K562 (cell line): ENCODE results near the gene BASP1. TPM values are rescaled to one million over a fixed set of nuclear protein-coding genes. Genes with fewer than 3 reads are reported as not detected.
"Not testable (repeated sequence)": the region's sequence is repeated elsewhere in the genome, so short reads cannot be mapped to it uniquely, and the experiment has no call there.

Experiments
- ATAC-seq: fragments of 200-7000 bp; cut with Tn5 transposase; 3 replicates; pipeline ENCODE4 v1.9.1; 2020; ENCODE audit warnings: moderate library complexity
- BruUV-seq: library from RNA; stranded (reverse); fragments of 400-500 nt; replicated peaks from 2 replicates; lab custom pipeline; 2021; lab: Mats Ljungman, UMichigan
- CTCF ChIA-PET: fragments of 300-600 bp; formaldehyde crosslinking; extraction: SDS; loops from one replicate; lab custom pipeline; 2021; ENCODE audit warnings: low intra/inter-chr PET ratio; lab: Yijun Ruan, JAX
- POLR2A ChIA-PET: fragments of 300-600, 350-650 bp; sonication (Branson Sonifier 250); formaldehyde crosslinking; extraction: SDS; loops from one replicate; lab custom pipeline; 2021; ENCODE audit warnings: antibody characterized with exemption, inconsistent platforms; lab: Yijun Ruan, JAX
- DNase-seq, 4 experiments: peaks; one replicate each; pipeline versions ENCODE4 v3.0.0 to v3.0.0-alpha.2; 2011 to 2018; ENCODE audit warnings: low spot score in 3 of 4, mixed read lengths in 3 of 4; ENCODE audit errors: extremely low read depth in 1 of 4
- FAIRE-seq: peaks from 2 replicates; lab custom pipeline; 2011; peaks lifted over from hg19 to GRCh38; lab: Jason Lieb, UNC
- H2AFZ ChIP-seq: 2 replicates; pipeline ENCODE4 v1.6.0; 2011; ENCODE audit warnings: low read depth, low read length, control low read depth, inconsistent platforms
- H3K27ac ChIP-seq: fragments of 200-600 bp; 3 replicates; pipeline ENCODE4 v1.8.0; 2011; ENCODE audit warnings: low read depth, mild to moderate bottlenecking, control low read depth, inconsistent platforms, low read length, moderate library complexity, mixed read lengths; ENCODE audit errors: extremely low read depth
- H3K27me3 ChIP-seq, 2 experiments: fragments of 300-600 bp in 1 of 2; 2 replicates in 1 of 2; 3 replicates in 1 of 2; pipeline versions ENCODE4 v1.6.0 to v1.8.0; 2011; ENCODE audit warnings: inconsistent platforms in 2 of 2, low read length in 2 of 2, mild to moderate bottlenecking in 1 of 2, mixed read lengths in 1 of 2, moderate library complexity in 1 of 2; ENCODE audit not compliant: control insufficient read depth in 2 of 2, insufficient read depth in 2 of 2
- H3K36me3 ChIP-seq: fragments of 300-600 bp; 3 replicates; pipeline ENCODE4 v1.8.0; 2011; ENCODE audit warnings: mild to moderate bottlenecking, low read length, inconsistent platforms; ENCODE audit not compliant: control insufficient read depth, insufficient read depth
- H3K4me1 ChIP-seq, 2 experiments: fragments of 200-600 bp in 1 of 2; replicated peaks in 1 of 2; 2 replicates in 1 of 2; 3 replicates in 1 of 2; pipeline versions ENCODE4 v1.5.1 to v1.8.0; 2011; ENCODE audit warnings: inconsistent platforms in 2 of 2, low read length in 2 of 2, mild to moderate bottlenecking in 1 of 2, mixed read lengths in 1 of 2, moderate library complexity in 1 of 2; ENCODE audit not compliant: control insufficient read depth in 2 of 2, insufficient read depth in 2 of 2
- H3K4me2 ChIP-seq: 2 replicates; pipeline ENCODE4 v1.6.1; 2011; ENCODE audit warnings: low read length, control low read depth, inconsistent platforms, mixed read lengths; ENCODE audit not compliant: insufficient read depth
- H3K4me3 ChIP-seq: fragments of 200-600 bp; sonication (generic), shearing (Covaris generic); 2 replicates; pipeline ENCODE4 v1.5.1; 2016; ENCODE audit warnings: control low read depth, inconsistent platforms
- H3K79me2 ChIP-seq: fragments of 200-600 bp; 3 replicates; pipeline ENCODE4 v1.8.0; 2011; ENCODE audit warnings: low read length, inconsistent platforms; ENCODE audit not compliant: control insufficient read depth, insufficient read depth
- H3K9ac ChIP-seq, 2 experiments: 2 replicates each; pipeline versions ENCODE4 v1.6.0 to v1.6.1; 2011; ENCODE audit warnings: low read depth in 2 of 2, low read length in 2 of 2, control low read depth in 1 of 2, inconsistent platforms in 1 of 2, mild to moderate bottlenecking in 1 of 2, mixed read lengths in 1 of 2; ENCODE audit not compliant: insufficient read depth in 1 of 2
- H3K9me1 ChIP-seq: one replicate; pipeline ENCODE4 v1.6.0; 2011; ENCODE audit warnings: inconsistent platforms, mild to moderate bottlenecking, low read length, moderate library complexity; ENCODE audit not compliant: control insufficient read depth, insufficient read depth
- H3K9me3 ChIP-seq: replicated peaks from 2 replicates; pipeline ENCODE4 v1.5.1; 2011; ENCODE audit warnings: low read depth, low read length, inconsistent platforms; ENCODE audit not compliant: control insufficient read depth, insufficient read depth
- H4K20me1 ChIP-seq: replicated peaks from 2 replicates; pipeline ENCODE4 v1.6.1; 2011; ENCODE audit warnings: low read length, inconsistent platforms, mixed read lengths; ENCODE audit not compliant: control insufficient read depth, insufficient read depth
- ARHGAP35 ChIP-seq: fragments of 450-650 bp; IDR thresholded peaks from 2 replicates; pipeline ENCODE4 v1.6.1; 2018; ENCODE audit not compliant: partially characterized antibody
- DPF2 ChIP-seq: fragments of 450-650 bp; IDR thresholded peaks from 2 replicates; pipeline ENCODE4 v1.6.1; 2016
- ERF ChIP-seq: fragments of 450-650 bp; formaldehyde crosslinking; IDR thresholded peaks from 2 replicates; pipeline ENCODE4 v1.4.0; 2020; ENCODE audit warnings: mild to moderate bottlenecking, mixed read lengths
- HCFC1 ChIP-seq: IDR thresholded peaks from 2 replicates; pipeline ENCODE4 v1.6.1; 2012; ENCODE audit warnings: low read depth, low read length, improper control_type of control experiment
- HNRNPUL1 ChIP-seq: fragments of 200-400 bp; formaldehyde crosslinking; IDR thresholded peaks from 2 replicates; pipeline ENCODE4 v1.6.1; 2017; ENCODE audit warnings: low read length
- ILK ChIP-seq: fragments of 450-650 bp; IDR thresholded peaks from 2 replicates; pipeline ENCODE4 v1.6.1; 2016; ENCODE audit warnings: missing genetic modification characterization, low read depth, mild to moderate bottlenecking, missing compliant biosample characterization, moderate library complexity, borderline replicate concordance
- NFRKB ChIP-seq: fragments of 450-650 bp; IDR thresholded peaks from 2 replicates; pipeline ENCODE4 v1.6.1; 2016; ENCODE audit warnings: low read depth
- WGBS: fragments of 100-300 bp; shearing (Covaris generic); methylation state at CpG from one replicate; pipeline ENCODE4 v1.1.6; 2016; ENCODE audit warnings: low coverage, mixed read lengths; ENCODE audit not compliant: insufficient coverage; ENCODE audit errors: missing lambda C conversion rate; 5-methylcytosine and 5-hydroxymethylcytosine counted together
- in situ Hi-C: fragments of 300-500 bp; cut with MboI; formaldehyde crosslinking; loops from 4 replicates; pipeline ENCODE4 v1.15.0; 2018; ENCODE audit warnings: inconsistent platforms, mixed read lengths
- intact Hi-C: fragments of 100-400 bp; cut with micrococcal nuclease; formaldehyde crosslinking; loops from 2 replicates; pipeline ENCODE4 v1.14.2; 2022
- polyA plus RNA-seq, 8 experiments: library from polyadenylated mRNA; depleted of rRNA in 4 of 8; stranded (reverse) in 5 of 8; unstranded in 3 of 8; fragments of >200 nt; fragmentation: Nextera tagmentation in 2 of 8; fragmentation: Illumina TruSeq in 1 of 8; extraction: Ambion mirVana in 2 of 8; extraction: Trizol in 1 of 8; gene quantifications; 2 replicates each; pipeline versions ENCODE4 v1.2.1 to v1.2.3, GENCODE V29; 2011 to 2014; ENCODE audit warnings: inconsistent platforms in 1 of 8, missing spikeins in 1 of 8
- total RNA-seq, 7 experiments: library from RNA; depleted of rRNA in 6 of 7; stranded (reverse); fragments of >200 nt in 6 of 7; fragmentation: Illumina TruSeq in 2 of 7; extraction: Trizol in 2 of 7; gene quantifications; 2 replicates each; pipeline versions ENCODE4 v1.2.1 to v1.2.3, GENCODE V29; 2011 to 2021; ENCODE audit warnings: low replicate concordance in 1 of 7
- TF ChIP-seq, protein P1 (sequence below), 2 experiments: IDR thresholded peaks; 2 replicates each; pipeline ENCODE4 v1.6.1; 2012; ENCODE audit warnings: improper control_type of control experiment in 2 of 2, low read depth in 2 of 2, low read length in 2 of 2, borderline replicate concordance in 1 of 2
- TF ChIP-seq, protein P2 (sequence below): fragments of 250-450 bp; sonication (Bioruptor Pico); IDR thresholded peaks from 2 replicates; pipeline ENCODE4 v1.4.0; 2020

Gene BASP1
- total and polyA plus RNA-seq, 9 of the 15 experiments (the other 6 are each of a cell fraction or from before 2014, with no cell fraction given): 0.22 TPM; not detected in 8

DNA sequence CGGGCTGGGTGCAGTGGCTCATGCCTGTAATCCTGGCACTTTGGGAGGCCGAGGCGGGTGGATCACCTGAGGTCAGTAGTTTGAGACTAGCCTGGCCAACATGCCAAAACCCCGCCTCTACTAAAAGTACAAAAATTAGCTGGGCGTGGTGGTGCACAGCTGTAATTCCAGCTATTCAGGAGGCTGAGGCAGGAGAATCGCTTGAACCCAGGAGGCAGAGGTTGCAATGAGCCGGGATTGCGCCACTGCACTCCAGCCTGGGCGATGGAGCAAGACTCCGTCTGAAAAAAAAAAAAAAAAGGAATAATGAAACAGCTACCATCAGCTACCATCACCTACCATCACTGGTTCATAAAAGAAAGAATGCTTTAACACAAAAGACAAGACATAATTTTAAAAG lies 25.9 kb upstream of the BASP1 start:
- H3K4me3 ChIP-seq, H3K4me2 ChIP-seq, H3K27ac ChIP-seq, H2AFZ ChIP-seq, H4K20me1 ChIP-seq, ATAC-seq, in situ Hi-C loops, POLR2A ChIA-PET, H3K9me3 ChIP-seq, FAIRE-seq, H3K27me3 ChIP-seq, H3K79me2 ChIP-seq, BruUV-seq, H3K9me1 ChIP-seq, H3K4me1 ChIP-seq, DNase-seq, H3K36me3 ChIP-seq, H3K9ac ChIP-seq: not testable (repeated sequence)
- WGBS: 0% methylated on average over 6 of the region's 10 CpGs
- CTCF ChIA-PET: interaction anchor here (3.1 kb wide), 1 partner anchor 400 kb away, joined by 45 read pairs; no protein-coding TSS in a partner anchor
- intact Hi-C loops: loop anchor here (5.0 kb wide), 2 partner anchors 259 to 704 kb away; no protein-coding TSS in a partner anchor

DNA sequence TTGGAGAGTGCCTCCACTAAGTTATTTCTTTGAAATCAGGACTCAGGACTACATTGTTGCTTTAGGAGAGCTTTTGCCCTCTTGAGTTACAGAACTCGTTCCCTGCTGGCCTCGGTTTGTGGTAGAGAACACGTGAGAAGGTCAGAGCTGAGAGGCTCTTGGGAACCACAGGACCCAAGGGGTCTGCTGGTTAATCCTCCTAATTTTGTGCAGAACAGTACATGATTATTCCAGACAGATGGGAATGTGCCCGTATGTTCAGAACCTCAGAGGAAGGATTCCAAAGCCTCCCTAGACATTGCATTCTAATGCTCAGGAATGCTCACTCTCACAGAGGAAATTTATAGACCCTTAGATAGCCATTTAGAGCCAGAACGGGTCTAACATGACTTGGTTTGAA lies 25.2 kb upstream of the BASP1 start:
- ChIA-PET CTCF (no interaction called here), POLR2A (no interaction called here)
- Histone ChIP-seq H3K27ac (no peak overlapping the region), H3K4me2 (no peak overlapping the region), H3K27me3 (no peaks in the 10 kb centered on the region), H3K36me3 (no peaks in the 10 kb centered on the region), H3K9ac (no peak overlapping the region), H2AFZ (no peak overlapping the region), H3K79me2 (no peaks in the 10 kb centered on the region), H3K4me1 (no peaks in the 10 kb centered on the region), H4K20me1 (no peaks in the 10 kb centered on the region; the same call in 1 of the 2 replicates), H3K9me3 (no peaks in the 10 kb centered on the region), H3K4me3 (no peak overlapping the region), H3K9me1 (no peaks in the 10 kb centered on the region)
- DNase-seq (no peak), FAIRE-seq (no peak), ATAC-seq (no peak)
- TF ChIP-seq ERF (CRISPR knock-in tag) (no peak), NFRKB (no peak), DPF2 (no peak), ARHGAP35 (no peak), ILK (tag) (no peak), HCFC1 (no peak), HNRNPUL1 (no peak)
- TF ChIP-seq, protein P1, sequence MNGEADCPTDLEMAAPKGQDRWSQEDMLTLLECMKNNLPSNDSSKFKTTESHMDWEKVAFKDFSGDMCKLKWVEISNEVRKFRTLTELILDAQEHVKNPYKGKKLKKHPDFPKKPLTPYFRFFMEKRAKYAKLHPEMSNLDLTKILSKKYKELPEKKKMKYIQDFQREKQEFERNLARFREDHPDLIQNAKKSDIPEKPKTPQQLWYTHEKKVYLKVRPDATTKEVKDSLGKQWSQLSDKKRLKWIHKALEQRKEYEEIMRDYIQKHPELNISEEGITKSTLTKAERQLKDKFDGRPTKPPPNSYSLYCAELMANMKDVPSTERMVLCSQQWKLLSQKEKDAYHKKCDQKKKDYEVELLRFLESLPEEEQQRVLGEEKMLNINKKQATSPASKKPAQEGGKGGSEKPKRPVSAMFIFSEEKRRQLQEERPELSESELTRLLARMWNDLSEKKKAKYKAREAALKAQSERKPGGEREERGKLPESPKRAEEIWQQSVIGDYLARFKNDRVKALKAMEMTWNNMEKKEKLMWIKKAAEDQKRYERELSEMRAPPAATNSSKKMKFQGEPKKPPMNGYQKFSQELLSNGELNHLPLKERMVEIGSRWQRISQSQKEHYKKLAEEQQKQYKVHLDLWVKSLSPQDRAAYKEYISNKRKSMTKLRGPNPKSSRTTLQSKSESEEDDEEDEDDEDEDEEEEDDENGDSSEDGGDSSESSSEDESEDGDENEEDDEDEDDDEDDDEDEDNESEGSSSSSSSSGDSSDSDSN (IDR thresholded peaks at IDR 0.05; ENCODE audit: borderline replicate concordance in 1 of 2, low read depth in 2 of 2, low read length in 2 of 2): no peak
- TF ChIP-seq, protein P2, sequence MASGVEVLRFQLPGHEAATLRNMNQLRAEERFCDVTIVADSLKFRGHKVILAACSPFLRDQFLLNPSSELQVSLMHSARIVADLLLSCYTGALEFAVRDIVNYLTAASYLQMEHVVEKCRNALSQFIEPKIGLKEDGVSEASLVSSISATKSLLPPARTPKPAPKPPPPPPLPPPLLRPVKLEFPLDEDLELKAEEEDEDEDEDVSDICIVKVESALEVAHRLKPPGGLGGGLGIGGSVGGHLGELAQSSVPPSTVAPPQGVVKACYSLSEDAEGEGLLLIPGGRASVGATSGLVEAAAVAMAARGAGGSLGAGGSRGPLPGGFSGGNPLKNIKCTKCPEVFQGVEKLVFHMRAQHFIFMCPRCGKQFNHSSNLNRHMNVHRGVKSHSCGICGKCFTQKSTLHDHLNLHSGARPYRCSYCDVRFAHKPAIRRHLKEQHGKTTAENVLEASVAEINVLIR (CRISPR knock-in tag): no peak
- intact Hi-C loops (loop anchor here (5.0 kb wide), 2 partner anchors 260 to 705 kb away; no protein-coding TSS in a partner anchor), in situ Hi-C loops (no loop called here)
- BruUV-seq: no TSS peak
- 0% methylated on average over 5 of the region's 5 CpGs for WGBS
